ENCODE results near the gene XPR1.

XPR1 gene

GRCh38 chr1:180731131-180731530, 99.3 kb downstream of the XPR1 start:
- H3K27me3 ChIP-seq (ENCODE audit: control insufficient read depth, insufficient read depth, low read length), result no peaks in the 10 kb centered on the region
- no peak overlapping the region for H3K4me3 ChIP-seq (ENCODE audit: low read length)
- H3K9ac ChIP-seq (ENCODE audit: low read length), result no peak overlapping the region
- no peaks in the 10 kb centered on the region for H3K36me3 ChIP-seq (ENCODE audit: control insufficient read depth, low read depth, low read length)
- H3K27ac ChIP-seq (ENCODE audit: low read length), result no peak overlapping the region
- H3K9me3 ChIP-seq (ENCODE audit: control insufficient read depth, low read depth, low read length), result peaks cover 23% of the 10 kb centered on the region
- H3K4me1 ChIP-seq (ENCODE audit: control insufficient read depth, low read depth, low read length), result no peaks in the 10 kb centered on the region

DNA sequence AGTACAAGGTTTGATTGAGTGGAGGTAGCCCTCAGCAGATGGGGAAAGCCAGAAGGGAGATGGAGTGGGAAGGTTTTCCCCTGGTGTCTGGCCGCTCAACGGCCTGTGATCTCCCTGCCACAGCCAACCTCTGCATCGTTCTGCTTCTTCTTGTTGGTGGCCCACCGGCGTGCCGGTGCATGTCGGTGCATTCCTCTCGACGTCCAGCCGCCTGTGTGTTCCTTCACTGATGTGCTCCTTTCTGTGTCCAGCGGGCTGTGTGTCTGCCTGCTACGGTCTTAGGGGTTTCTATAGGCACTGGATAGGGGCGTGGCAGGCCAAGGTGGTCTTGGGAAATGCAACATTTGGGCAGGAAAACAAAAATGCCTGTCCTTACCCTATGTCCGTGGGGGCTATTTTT, 101.0 kb downstream of the XPR1 start:
- Histone ChIP-seq H3K9me3 (ENCODE audit: control insufficient read depth, low read depth, low read length) (peaks cover 23% of the 10 kb centered on the region), H3K9ac (ENCODE audit: low read length) (no peak overlapping the region), H3K4me1 (ENCODE audit: control insufficient read depth, low read depth, low read length) (no peaks in the 10 kb centered on the region), H3K27ac (ENCODE audit: low read length) (no peak overlapping the region), H3K4me3 (ENCODE audit: low read length) (no peak overlapping the region), H3K27me3 (ENCODE audit: control insufficient read depth, insufficient read depth, low read length) (no peaks in the 10 kb centered on the region), H3K36me3 (ENCODE audit: control insufficient read depth, low read depth, low read length) (no peaks in the 10 kb centered on the region)

GRCh38 chr1:180734366-180734765, 102.5 kb downstream of the XPR1 start:
- Histone ChIP-seq H3K27ac (ENCODE audit: low read length) (no peak overlapping the region), H3K9ac (ENCODE audit: low read length) (no peak overlapping the region), H3K36me3 (ENCODE audit: control insufficient read depth, low read depth, low read length) (no peaks in the 10 kb centered on the region), H3K4me3 (ENCODE audit: low read length) (no peak overlapping the region), H3K27me3 (ENCODE audit: control insufficient read depth, insufficient read depth, low read length) (no peaks in the 10 kb centered on the region), H3K4me1 (ENCODE audit: control insufficient read depth, low read depth, low read length) (no peaks in the 10 kb centered on the region), H3K9me3 (ENCODE audit: control insufficient read depth, low read depth, low read length) (peaks cover 23% of the 10 kb centered on the region)

GRCh38 chr1:180742663-180743062, 110.8 kb downstream of the XPR1 start:
- Histone ChIP-seq H3K9ac (ENCODE audit: low read length) (no peak overlapping the region), H3K4me3 (ENCODE audit: low read length) (no peak overlapping the region), H3K4me1 (ENCODE audit: control insufficient read depth, low read depth, low read length) (peaks cover 4% of the 10 kb centered on the region), H3K27me3 (ENCODE audit: control insufficient read depth, insufficient read depth, low read length) (no peaks in the 10 kb centered on the region), H3K36me3 (ENCODE audit: control insufficient read depth, low read depth, low read length) (no peaks in the 10 kb centered on the region), H3K27ac (ENCODE audit: low read length) (no peak overlapping the region), H3K9me3 (ENCODE audit: control insufficient read depth, low read depth, low read length) (no peaks in the 10 kb centered on the region)

DNA sequence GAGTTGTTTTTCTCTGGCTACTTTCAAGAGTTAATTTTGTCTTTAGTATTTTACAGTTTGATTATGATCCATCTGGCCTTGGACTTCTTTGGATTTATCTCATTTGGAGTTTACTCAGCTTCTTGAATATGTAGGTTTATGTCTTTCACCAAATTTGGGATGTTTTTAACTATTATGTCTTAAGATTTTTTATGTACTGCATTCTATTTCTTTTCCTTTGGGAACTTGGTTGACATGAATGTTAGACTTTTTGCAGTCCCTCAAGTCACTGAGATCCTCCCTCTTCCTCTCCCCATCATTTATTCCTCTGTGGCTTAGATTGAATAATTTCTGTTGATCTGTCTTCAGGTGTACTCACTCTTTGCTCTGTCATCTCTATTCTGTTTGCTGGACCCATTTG, 112.0 kb downstream of the XPR1 start:
- Histone ChIP-seq H3K4me3 (ENCODE audit: low read length) (no peak overlapping the region), H3K4me1 (ENCODE audit: control insufficient read depth, low read depth, low read length) (peaks cover 4% of the 10 kb centered on the region), H3K27ac (ENCODE audit: low read length) (no peak overlapping the region), H3K36me3 (ENCODE audit: control insufficient read depth, low read depth, low read length) (no peaks in the 10 kb centered on the region), H3K9me3 (ENCODE audit: control insufficient read depth, low read depth, low read length) (no peaks in the 10 kb centered on the region), H3K9ac (ENCODE audit: low read length) (no peak overlapping the region), H3K27me3 (ENCODE audit: control insufficient read depth, insufficient read depth, low read length) (no peaks in the 10 kb centered on the region)

GRCh38 chr1:180745098-180745497, 113.3 kb downstream of the XPR1 start:
- no peak overlapping the region for H3K9ac ChIP-seq (ENCODE audit: low read length)
- H3K27me3 ChIP-seq (ENCODE audit: control insufficient read depth, insufficient read depth, low read length), result no peaks in the 10 kb centered on the region
- H3K4me1 ChIP-seq (ENCODE audit: control insufficient read depth, low read depth, low read length), result peaks cover 4% of the 10 kb centered on the region
- H3K36me3 ChIP-seq (ENCODE audit: control insufficient read depth, low read depth, low read length), result no peaks in the 10 kb centered on the region
- no peak overlapping the region for H3K27ac ChIP-seq (ENCODE audit: low read length)
- H3K9me3 ChIP-seq (ENCODE audit: control insufficient read depth, low read depth, low read length), result no peaks in the 10 kb centered on the region
- H3K4me3 ChIP-seq (ENCODE audit: low read length), result no peak overlapping the region

- no peaks in the 10 kb centered on the region for H3K27me3 ChIP-seq (ENCODE audit: control insufficient read depth, insufficient read depth, low read length)
- H3K4me3 ChIP-seq (ENCODE audit: low read length), result no peak overlapping the region
- H3K9me3 ChIP-seq (ENCODE audit: control insufficient read depth, low read depth, low read length), result no peaks in the 10 kb centered on the region
- no peak overlapping the region for H3K9ac ChIP-seq (ENCODE audit: low read length)
- no peaks in the 10 kb centered on the region for H3K36me3 ChIP-seq (ENCODE audit: control insufficient read depth, low read depth, low read length)
- peaks cover 4% of the 10 kb centered on the region for H3K4me1 ChIP-seq (ENCODE audit: control insufficient read depth, low read depth, low read length)
- H3K27ac ChIP-seq (ENCODE audit: low read length), result no peak overlapping the region
Observed at GRCh38 chr1:180751921-180752320, 120.1 kb downstream of the XPR1 start.

DNA sequence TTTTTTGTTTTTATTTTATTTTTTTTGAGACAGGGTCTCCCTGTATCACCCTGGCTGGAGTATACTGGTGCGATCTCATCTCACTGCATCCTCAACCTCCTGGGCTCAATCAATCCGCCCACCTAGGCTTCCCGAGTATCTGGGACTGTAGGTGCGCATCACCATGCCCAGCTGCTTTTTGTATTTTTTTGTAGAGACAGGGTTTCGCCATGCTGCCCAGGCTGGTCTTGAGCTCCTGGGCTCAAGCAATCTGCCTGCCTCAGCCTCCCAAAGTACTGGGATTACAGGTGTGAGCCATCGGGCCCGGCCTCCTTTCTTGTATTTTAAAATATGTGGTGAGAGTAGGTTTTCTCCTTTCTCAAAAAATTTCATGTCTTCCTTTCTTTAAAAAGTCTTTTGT, 122.6 kb downstream of the XPR1 start:
- no peaks in the 10 kb centered on the region for H3K36me3 ChIP-seq (ENCODE audit: control insufficient read depth, low read depth, low read length)
- H3K27ac ChIP-seq (ENCODE audit: low read length), result no peak overlapping the region
- H3K27me3 ChIP-seq (ENCODE audit: control insufficient read depth, insufficient read depth, low read length), result no peaks in the 10 kb centered on the region
- no peaks in the 10 kb centered on the region for H3K4me1 ChIP-seq (ENCODE audit: control insufficient read depth, low read depth, low read length)
- H3K9me3 ChIP-seq (ENCODE audit: control insufficient read depth, low read depth, low read length), result no peaks in the 10 kb centered on the region
- no peak overlapping the region for H3K9ac ChIP-seq (ENCODE audit: low read length)
- no peak overlapping the region for H3K4me3 ChIP-seq (ENCODE audit: low read length)

DNA sequence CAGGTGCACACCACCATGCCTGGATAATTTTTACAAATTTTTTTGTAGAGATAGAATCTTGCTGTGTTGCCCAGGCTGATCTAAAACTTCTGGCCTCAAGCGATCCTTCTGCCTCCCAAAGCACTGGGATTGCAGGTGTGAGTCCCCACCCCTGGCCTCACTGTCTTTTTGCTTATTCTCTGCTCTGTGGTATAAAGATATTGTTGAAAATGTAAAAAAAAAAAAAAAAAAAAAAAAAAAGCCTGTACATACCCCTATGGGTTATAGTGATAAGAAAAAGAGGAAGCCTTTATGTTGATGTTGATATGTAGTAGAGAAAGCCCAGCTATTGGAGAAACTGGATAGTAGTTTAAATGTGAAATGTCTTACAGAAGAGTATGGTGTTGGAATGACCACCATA, 125.8 kb downstream of the XPR1 start:
- H3K27ac ChIP-seq (ENCODE audit: low read length), result no peak overlapping the region
- H3K9ac ChIP-seq (ENCODE audit: low read length), result no peak overlapping the region
- no peaks in the 10 kb centered on the region for H3K36me3 ChIP-seq (ENCODE audit: control insufficient read depth, low read depth, low read length)
- no peaks in the 10 kb centered on the region for H3K4me1 ChIP-seq (ENCODE audit: control insufficient read depth, low read depth, low read length)
- H3K27me3 ChIP-seq (ENCODE audit: control insufficient read depth, insufficient read depth, low read length), result no peaks in the 10 kb centered on the region
- no peaks in the 10 kb centered on the region for H3K9me3 ChIP-seq (ENCODE audit: control insufficient read depth, low read depth, low read length)
- no peak overlapping the region for H3K4me3 ChIP-seq (ENCODE audit: low read length)

DNA sequence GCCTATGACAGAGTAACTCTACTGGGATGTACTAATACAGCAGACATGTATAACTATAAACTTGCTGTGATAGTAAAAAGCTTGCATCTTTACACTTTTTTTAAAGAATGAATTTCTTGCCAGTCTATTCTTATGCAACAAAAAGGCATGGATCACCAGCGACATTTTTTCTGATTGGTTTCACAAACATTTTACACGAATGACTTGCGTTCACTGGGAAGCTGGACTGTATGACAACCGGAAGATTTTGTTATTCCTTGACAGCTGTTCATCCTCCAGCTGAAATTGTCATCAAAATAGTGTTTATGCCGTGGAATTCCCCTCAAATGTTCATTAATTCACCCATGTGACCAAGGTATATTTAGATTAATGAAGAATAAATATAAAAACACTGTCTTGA, 131.0 kb downstream of the XPR1 start:
- Histone ChIP-seq H3K36me3 (ENCODE audit: control insufficient read depth, low read depth, low read length) (no peaks in the 10 kb centered on the region), H3K9me3 (ENCODE audit: control insufficient read depth, low read depth, low read length) (no peaks in the 10 kb centered on the region), H3K27me3 (ENCODE audit: control insufficient read depth, insufficient read depth, low read length) (no peaks in the 10 kb centered on the region), H3K4me1 (ENCODE audit: control insufficient read depth, low read depth, low read length) (no peaks in the 10 kb centered on the region), H3K9ac (ENCODE audit: low read length) (no peak overlapping the region), H3K4me3 (ENCODE audit: low read length) (no peak overlapping the region), H3K27ac (ENCODE audit: low read length) (no peak overlapping the region)

GRCh38 chr1:180765151-180765550, 133.3 kb downstream of the XPR1 start:
- H3K4me3 ChIP-seq (ENCODE audit: low read length), result no peak overlapping the region
- H3K27ac ChIP-seq (ENCODE audit: low read length), result no peak overlapping the region
- no peak overlapping the region for H3K9ac ChIP-seq (ENCODE audit: low read length)
- H3K27me3 ChIP-seq (ENCODE audit: control insufficient read depth, insufficient read depth, low read length), result no peaks in the 10 kb centered on the region
- no peaks in the 10 kb centered on the region for H3K36me3 ChIP-seq (ENCODE audit: control insufficient read depth, low read depth, low read length)
- no peaks in the 10 kb centered on the region for H3K4me1 ChIP-seq (ENCODE audit: control insufficient read depth, low read depth, low read length)
- H3K9me3 ChIP-seq (ENCODE audit: control insufficient read depth, low read depth, low read length), result no peaks in the 10 kb centered on the region

GRCh38 chr1:180769889-180770288, 138.1 kb downstream of the XPR1 start:
- H3K27ac ChIP-seq (ENCODE audit: low read length), result no peak overlapping the region
- H3K4me3 ChIP-seq (ENCODE audit: low read length), result no peak overlapping the region
- H3K27me3 ChIP-seq (ENCODE audit: control insufficient read depth, insufficient read depth, low read length), result no peaks in the 10 kb centered on the region
- no peaks in the 10 kb centered on the region for H3K4me1 ChIP-seq (ENCODE audit: control insufficient read depth, low read depth, low read length)
- H3K36me3 ChIP-seq (ENCODE audit: control insufficient read depth, low read depth, low read length), result no peaks in the 10 kb centered on the region
- H3K9me3 ChIP-seq (ENCODE audit: control insufficient read depth, low read depth, low read length), result no peaks in the 10 kb centered on the region
- H3K9ac ChIP-seq (ENCODE audit: low read length), result no peak overlapping the region
